Subcutaneous abdominal adipose tissue (tissue), 5 donors: ENCODE data around the gene HOXD4.

ENCODE experiments used
- H3K27ac ChIP-seq: one replicate; pipeline ENCODE4 v1.7.0; 2013; ENCODE audit warnings: low read depth, mild to moderate bottlenecking, inconsistent platforms, low read length, moderate library complexity
- H3K27me3 ChIP-seq, 5 donors: one replicate each; pipeline ENCODE4 v1.7.0; 2013; ENCODE audit warnings: low read length in 5 of 5, inconsistent platforms in 1 of 5; ENCODE audit not compliant: control insufficient read depth in 5 of 5, insufficient read depth in 4 of 5
- H3K36me3 ChIP-seq, 5 donors: one replicate each; pipeline ENCODE4 v1.7.0; 2013; ENCODE audit warnings: low read length in 5 of 5; ENCODE audit not compliant: control insufficient read depth in 5 of 5, insufficient read depth in 5 of 5
- H3K4me1 ChIP-seq, 5 donors: one replicate each; pipeline ENCODE4 v1.7.0; 2013; ENCODE audit warnings: low read length in 5 of 5, mild to moderate bottlenecking in 3 of 5, moderate library complexity in 1 of 5; ENCODE audit not compliant: control insufficient read depth in 5 of 5, insufficient read depth in 5 of 5
- H3K4me3 ChIP-seq, 5 donors: one replicate each; pipeline ENCODE4 v1.7.0; 2013; ENCODE audit warnings: low read length in 5 of 5, low read depth in 1 of 5
- H3K9ac ChIP-seq, 5 donors: one replicate each; pipeline ENCODE4 v1.7.0; 2013; ENCODE audit warnings: low read length in 5 of 5, mild to moderate bottlenecking in 4 of 5, moderate library complexity in 3 of 5
- H3K9me3 ChIP-seq, 5 donors: one replicate each; pipeline ENCODE4 v1.7.0; 2013; ENCODE audit warnings: low read length in 5 of 5; ENCODE audit not compliant: control insufficient read depth in 5 of 5
- donor health status: healthy.
- donor health status: healthy.
- donor health status: healthy.
- donor health status: healthy.
- donor health status: healthy.

Gene HOXD4

GRCh38 chr2:176164201-176164600 lies 12.9 kb downstream of the HOXD4 start:
- H3K9me3 ChIP-seq = no peaks in the 10 kb centered on the region
- H3K4me3 ChIP-seq = no peak overlapping the region
- peaks cover 0 to 23% (median 12%) of the 10 kb centered on the region in 5 donors for H3K4me1 ChIP-seq
- H3K9ac ChIP-seq = no peak overlapping the region
- H3K27ac ChIP-seq = no peak overlapping the region
- H3K36me3 ChIP-seq = peaks cover 0 to 3% (median 2%) of the 10 kb centered on the region in 5 donors
- peaks cover 2 to 35% (median 6%) of the 10 kb centered on the region in 5 donors for H3K27me3 ChIP-seq

DNA sequence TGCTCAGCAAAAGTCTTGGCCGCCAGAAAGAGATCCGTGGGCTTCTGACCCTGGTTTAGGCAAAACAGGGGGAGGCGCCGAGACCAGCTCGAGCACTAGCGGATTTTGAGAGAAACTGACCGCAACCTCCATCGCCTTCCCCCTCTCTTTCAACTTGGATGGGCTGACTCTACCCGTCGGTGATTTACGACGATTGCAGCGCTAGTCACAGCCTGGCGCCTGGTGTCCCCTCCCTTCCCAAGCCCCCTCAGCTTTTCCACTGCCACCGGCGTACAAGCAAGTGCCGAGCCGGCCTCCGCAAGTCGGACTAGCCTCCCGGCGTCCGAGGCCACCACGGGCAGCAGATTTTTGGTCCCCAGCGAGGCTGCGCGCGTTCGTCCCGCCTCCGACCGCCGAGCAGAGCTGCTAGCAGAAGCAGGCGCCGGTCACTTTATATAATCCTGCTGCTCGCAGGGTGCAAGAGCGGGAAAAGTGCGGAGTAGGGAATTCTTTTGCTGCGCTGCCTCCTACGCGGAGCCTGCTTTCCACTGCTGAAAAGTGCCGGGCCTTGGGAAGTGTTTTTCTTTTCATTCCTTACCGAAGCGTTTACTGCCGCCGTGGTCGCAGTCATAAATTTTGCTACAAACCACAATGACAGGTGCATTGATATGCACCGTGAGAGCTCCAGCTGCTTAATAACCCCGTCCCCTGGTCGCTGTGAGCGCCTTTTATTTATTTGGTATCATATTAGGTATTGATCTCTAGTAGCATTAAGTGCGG lies 13.4 kb downstream of the HOXD4 start:
- peaks cover 0 to 17% (median 7%) of the 10 kb centered on the region in 5 donors for H3K4me1 ChIP-seq
- no peak overlapping the region for H3K4me3 ChIP-seq
- H3K36me3 ChIP-seq = peaks cover 0 to 3% (median 2%) of the 10 kb centered on the region in 5 donors
- peaks cover 2 to 31% (median 6%) of the 10 kb centered on the region in 5 donors for H3K27me3 ChIP-seq
- H3K9me3 ChIP-seq = no peaks in the 10 kb centered on the region
- no peak overlapping the region for H3K27ac ChIP-seq
- no peak overlapping the region for H3K9ac ChIP-seq

DNA sequence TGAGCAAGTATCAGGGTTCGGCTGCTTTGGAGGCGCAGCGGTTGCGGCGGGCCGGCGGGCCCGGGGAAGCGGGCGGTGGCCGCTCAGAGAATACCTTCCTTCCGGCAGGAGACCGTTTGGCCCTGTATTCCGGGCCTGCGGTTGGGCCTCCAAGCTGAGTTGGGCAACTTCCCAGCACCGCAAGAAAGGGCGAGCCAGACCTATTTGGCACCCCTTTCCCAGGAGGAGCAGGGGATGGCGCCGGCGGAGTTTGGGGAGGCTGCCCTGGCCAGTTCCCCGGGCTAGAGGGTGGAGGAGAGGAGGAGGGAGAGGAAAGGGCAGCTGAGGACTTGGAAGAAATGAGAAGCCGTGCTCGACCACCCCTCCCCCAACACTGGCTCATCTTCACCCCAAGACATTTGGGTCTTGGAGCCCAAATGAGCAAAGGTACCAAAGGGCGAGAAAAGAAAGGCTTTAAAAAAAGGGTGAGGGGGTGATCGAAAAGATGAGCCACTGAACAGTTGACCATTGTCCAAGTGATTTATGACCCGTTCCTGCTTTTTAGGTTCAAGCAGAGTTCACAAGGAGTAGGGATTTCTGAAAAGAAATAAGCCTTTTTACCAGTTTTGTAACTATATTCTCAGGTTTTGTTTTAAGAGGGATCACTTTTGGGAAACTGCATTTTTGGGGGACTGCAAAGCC lies 14.2 kb downstream of the HOXD4 start:
- H3K27ac ChIP-seq = no peak overlapping the region

GRCh38 chr2:176166272-176166671 lies 14.9 kb downstream of the HOXD4 start:
- peaks cover 0 to 3% (median 2%) of the 10 kb centered on the region in 5 donors for H3K36me3 ChIP-seq
- peaks cover 0 to 8% (median 0%) of the 10 kb centered on the region in 5 donors for H3K4me1 ChIP-seq
- H3K9me3 ChIP-seq = no peaks in the 10 kb centered on the region
- no peak overlapping the region for H3K4me3 ChIP-seq
- H3K27ac ChIP-seq = no peak overlapping the region
- peaks cover 0 to 26% (median 5%) of the 10 kb centered on the region in 5 donors for H3K27me3 ChIP-seq
- H3K9ac ChIP-seq = no peak overlapping the region

More for the DNA sequence above, 14.2 kb downstream of the HOXD4 start:
- Histone ChIP-seq H3K27me3 (peaks cover 0 to 28% (median 5%) of the 10 kb centered on the region in 5 donors), H3K9ac (no peak overlapping the region), H3K36me3 (peaks cover 0 to 3% (median 2%) of the 10 kb centered on the region in 5 donors), H3K9me3 (no peaks in the 10 kb centered on the region), H3K4me3 (no peak overlapping the region), H3K4me1 (peaks cover 0 to 10% (median 0%) of the 10 kb centered on the region in 5 donors)

GRCh38 chr2:176167398-176167797 lies 16.0 kb downstream of the HOXD4 start:
- H3K27me3 ChIP-seq = peaks cover under 1 to 28% (median 7%) of the 10 kb centered on the region in 5 donors
- H3K27ac ChIP-seq = no peak overlapping the region
- peaks cover 0 to under 1% (median 0%) of the 10 kb centered on the region in 5 donors for H3K4me1 ChIP-seq
- no peak overlapping the region for H3K4me3 ChIP-seq
- no peak overlapping the region for H3K9ac ChIP-seq
- H3K36me3 ChIP-seq = peaks cover 0 to 7% (median 3%) of the 10 kb centered on the region in 5 donors
- H3K9me3 ChIP-seq = no peaks in the 10 kb centered on the region

DNA sequence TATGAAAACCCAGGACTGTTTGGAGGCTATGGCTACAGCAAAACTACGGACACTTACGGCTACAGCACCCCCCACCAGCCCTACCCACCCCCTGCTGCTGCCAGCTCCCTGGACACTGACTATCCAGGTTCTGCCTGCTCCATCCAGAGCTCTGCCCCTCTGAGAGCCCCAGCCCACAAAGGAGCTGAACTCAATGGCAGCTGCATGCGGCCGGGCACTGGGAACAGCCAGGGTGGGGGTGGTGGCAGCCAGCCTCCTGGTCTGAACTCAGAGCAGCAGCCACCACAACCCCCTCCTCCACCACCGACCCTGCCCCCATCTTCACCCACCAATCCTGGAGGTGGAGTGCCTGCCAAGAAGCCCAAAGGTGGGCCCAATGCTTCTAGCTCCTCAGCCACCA lies 17.8 kb downstream of the HOXD4 start:
- Histone ChIP-seq H3K4me1 (peaks cover 0 to 2% (median 0%) of the 10 kb centered on the region in 5 donors), H3K9ac (no peak overlapping the region), H3K9me3 (no peaks in the 10 kb centered on the region), H3K27ac (no peak overlapping the region), H3K4me3 (no peak overlapping the region), H3K36me3 (peaks cover 0 to 5% (median 3%) of the 10 kb centered on the region in 5 donors), H3K27me3 (peaks cover 3 to 28% (median 10%) of the 10 kb centered on the region in 5 donors)

DNA sequence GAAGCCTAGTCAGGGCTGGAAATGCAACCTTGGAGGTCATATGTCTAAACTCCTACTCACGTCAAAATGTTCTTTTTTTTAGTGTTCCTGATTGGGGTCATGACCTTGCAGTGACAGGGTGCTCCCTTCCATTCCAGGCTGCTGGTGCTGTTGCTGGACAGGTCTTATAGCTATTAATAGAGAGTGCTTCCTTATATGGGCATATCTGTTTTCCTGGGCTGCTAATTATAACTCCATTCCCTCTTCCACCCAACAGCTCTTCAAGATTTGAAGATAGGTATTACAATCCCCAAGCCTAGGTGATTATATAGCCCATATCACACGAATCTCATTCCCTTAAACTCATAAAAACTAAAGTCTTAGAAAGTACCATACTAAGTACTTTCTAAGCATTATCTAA lies 18.4 kb downstream of the HOXD4 start:
- no peaks in the 10 kb centered on the region for H3K9me3 ChIP-seq
- H3K4me3 ChIP-seq = no peak overlapping the region
- H3K27ac ChIP-seq = no peak overlapping the region
- no peak overlapping the region for H3K9ac ChIP-seq
- peaks cover 6 to 31% (median 7%) of the 10 kb centered on the region in 5 donors for H3K27me3 ChIP-seq
- H3K36me3 ChIP-seq = peaks cover 0 to 4% (median 0%) of the 10 kb centered on the region in 5 donors
- H3K4me1 ChIP-seq = peaks cover 0 to 7% (median 4%) of the 10 kb centered on the region in 5 donors

GRCh38 chr2:176170602-176171305 lies 19.4 kb downstream of the HOXD4 start:
- peaks cover 0 to 4% (median 0%) of the 10 kb centered on the region in 5 donors for H3K36me3 ChIP-seq
- peaks cover 0 to 13% (median 9%) of the 10 kb centered on the region in 5 donors for H3K4me1 ChIP-seq
- no peak overlapping the region for H3K4me3 ChIP-seq
- peaks cover 7 to 33% (median 9%) of the 10 kb centered on the region in 5 donors for H3K27me3 ChIP-seq
- no peaks in the 10 kb centered on the region for H3K9me3 ChIP-seq
- no peak overlapping the region for H3K27ac ChIP-seq
- no peak overlapping the region for H3K9ac ChIP-seq

GRCh38 chr2:176171351-176172006 lies 20.1 kb downstream of the HOXD4 start:
- Histone ChIP-seq H3K4me1 (peaks cover 0 to 13% (median 9%) of the 10 kb centered on the region in 5 donors), H3K27me3 (peaks cover 7 to 34% (median 10%) of the 10 kb centered on the region in 5 donors), H3K4me3 (no peak overlapping the region), H3K9me3 (no peaks in the 10 kb centered on the region), H3K9ac (no peak overlapping the region), H3K27ac (no peak overlapping the region), H3K36me3 (peaks cover 0 to 4% (median 0%) of the 10 kb centered on the region in 5 donors)
